HepG2 (cell line): Measurements from ENCODE around the gene UQCR11. TPM values are rescaled to one million over a fixed set of nuclear protein-coding genes. Genes with fewer than 3 reads are reported as not detected.

Source experiments
- ATAC-seq: fragments of 200-7000 bp; cut with Tn5 transposase; 3 replicates; pipeline ENCODE4 v1.9.1; 2020; ENCODE audit warnings: mild to moderate bottlenecking, moderate library complexity
- BruUV-seq: library from RNA; stranded (reverse); fragments of 400-500 nt; replicated peaks from 2 replicates; lab custom pipeline; 2021; lab: Mats Ljungman, UMichigan
- CTCF ChIA-PET: fragments of 300-600 bp; formaldehyde crosslinking; extraction: SDS; loops from one replicate; lab custom pipeline; 2021; ENCODE audit warnings: low total read pairs, inconsistent platforms, low intra/inter-chr PET ratio; lab: Yijun Ruan, JAX
- POLR2A ChIA-PET: fragments of 350-600 bp; sonication (Branson Sonifier 250); formaldehyde crosslinking; loops from one replicate; lab custom pipeline; 2020; ENCODE audit warnings: antibody characterized with exemption, inconsistent platforms; lab: Yijun Ruan, JAX
- DNase-seq: peaks from one replicate; pipeline ENCODE4 v3.0.0-alpha.2; 2015; ENCODE audit warnings: low spot score
- FAIRE-seq: peaks from 3 replicates; lab custom pipeline; 2011; peaks lifted over from hg19 to GRCh38; lab: Jason Lieb, UNC
- H2AFZ ChIP-seq: one replicate; pipeline ENCODE4 v1.6.1; 2011; ENCODE audit warnings: low read length, inconsistent platforms
- H3K27ac ChIP-seq: fragments of 300-600 bp; 3 replicates; pipeline ENCODE4 v1.8.0; 2011; ENCODE audit warnings: mixed run types, mild to moderate bottlenecking, mixed read lengths, low read length, inconsistent platforms; ENCODE audit not compliant: insufficient read depth; ENCODE audit errors: extremely low read length
- H3K27me3 ChIP-seq, 2 experiments: fragments of 200-600 bp in 1 of 2; 2 replicates in 1 of 2; 3 replicates in 1 of 2; pipeline versions ENCODE4 v1.6.0 to v1.8.0; 2011; ENCODE audit warnings: low read length in 2 of 2, mild to moderate bottlenecking in 2 of 2, moderate library complexity in 2 of 2, inconsistent platforms in 1 of 2; ENCODE audit not compliant: insufficient read depth in 2 of 2, control insufficient read depth in 1 of 2
- H3K36me3 ChIP-seq, 2 experiments: fragments of 200-600 bp in 1 of 2; replicated peaks in 1 of 2; 2 replicates in 1 of 2; 3 replicates in 1 of 2; pipeline versions ENCODE4 v1.5.1 to v1.8.0; 2011; ENCODE audit warnings: low read length in 2 of 2, inconsistent platforms in 1 of 2; ENCODE audit not compliant: insufficient read depth in 2 of 2, control insufficient read depth in 1 of 2
- H3K4me1 ChIP-seq: 2 replicates; pipeline ENCODE4 v1.5.1; 2012; ENCODE audit warnings: low read length, inconsistent platforms; ENCODE audit not compliant: insufficient read depth
- H3K4me2 ChIP-seq: 2 replicates; pipeline ENCODE4 v1.6.0; 2011; ENCODE audit warnings: low read depth, low read length, inconsistent platforms
- H3K4me3 ChIP-seq, 3 experiments: fragments of 200-600 bp in 1 of 3; sonication (generic), shearing (Covaris generic) in 1 of 3; replicated peaks in 1 of 3; 2 replicates each; pipeline ENCODE4 v1.5.1; 2011 to 2016; ENCODE audit warnings: low read length in 3 of 3, inconsistent platforms in 2 of 3, low read depth in 2 of 3, mild to moderate bottlenecking in 2 of 3, control low read depth in 1 of 3, mixed read lengths in 1 of 3; ENCODE audit not compliant: insufficient read depth in 1 of 3
- H3K79me2 ChIP-seq: one replicate; pipeline ENCODE4 v1.6.1; 2011; ENCODE audit warnings: low read length, inconsistent platforms; ENCODE audit not compliant: insufficient read depth
- H3K9ac ChIP-seq: 2 replicates; pipeline ENCODE4 v1.6.0; 2011; ENCODE audit warnings: mild to moderate bottlenecking, low read depth, low read length, inconsistent platforms; ENCODE audit not compliant: insufficient read depth
- H3K9me3 ChIP-seq: 2 replicates; pipeline ENCODE4 v1.5.1; 2012; ENCODE audit warnings: mild to moderate bottlenecking, low read length
- H4K20me1 ChIP-seq: 2 replicates; pipeline ENCODE4 v1.6.0; 2011; ENCODE audit warnings: inconsistent platforms, mild to moderate bottlenecking, low read length, moderate library complexity; ENCODE audit not compliant: insufficient read depth
- CAMTA2 ChIP-seq: sonication (generic); formaldehyde crosslinking; IDR thresholded peaks from 2 replicates; pipeline ENCODE4 v1.4.0; 2020; ENCODE audit warnings: mild to moderate bottlenecking, missing genetic modification reagents, borderline replicate concordance
- CTCF ChIP-seq: sonication (generic); formaldehyde crosslinking; IDR thresholded peaks from 2 replicates; pipeline ENCODE4 v1.5.0; 2020; ENCODE audit warnings: mild to moderate bottlenecking, missing genetic modification reagents, moderate library complexity
- HOXA3 ChIP-seq: sonication (generic); formaldehyde crosslinking; IDR thresholded peaks from 2 replicates; pipeline ENCODE4 v1.5.0; 2020; ENCODE audit warnings: missing genetic modification reagents
- HOXA9 ChIP-seq: sonication (generic); formaldehyde crosslinking; IDR thresholded peaks from 2 replicates; pipeline ENCODE4 v1.8.1; 2022; ENCODE audit warnings: missing genetic modification reagents, mild to moderate bottlenecking, moderate library complexity, borderline replicate concordance
- POLR2AphosphoS2 ChIP-seq: IDR thresholded peaks from 2 replicates; pipeline ENCODE4 v1.6.1; 2011; ENCODE audit warnings: low read depth, low read length, improper control_type of control experiment
- STAG1 ChIP-seq: sonication (generic); formaldehyde crosslinking; IDR thresholded peaks from 2 replicates; pipeline ENCODE4 v1.4.0; 2020; ENCODE audit warnings: missing genetic modification reagents
- XRCC5 ChIP-seq: fragments of 200-400 bp; formaldehyde crosslinking; optimal IDR thresholded peaks from 2 replicates; pipeline ENCODE3; 2017; ENCODE audit warnings: mild to moderate bottlenecking, low read length
- YY1 ChIP-seq: IDR thresholded peaks from 2 replicates; pipeline ENCODE4 v1.6.1; 2011; ENCODE audit warnings: low read length, low read depth, moderate library complexity, mild to moderate bottlenecking; ENCODE audit not compliant: insufficient read depth, insufficient replicate concordance
- ZBTB33 ChIP-seq: sonication (generic); formaldehyde crosslinking; IDR thresholded peaks from 2 replicates; pipeline ENCODE4 v1.4.0; 2020; ENCODE audit warnings: missing genetic modification reagents
- ZBTB38 ChIP-seq: sonication (generic); formaldehyde crosslinking; IDR thresholded peaks from 2 replicates; pipeline ENCODE4 v1.5.1; 2020; ENCODE audit warnings: mild to moderate bottlenecking, missing genetic modification reagents
- ZBTB49 ChIP-seq: sonication (generic); formaldehyde crosslinking; IDR thresholded peaks from 2 replicates; pipeline ENCODE4 v1.4.0; 2020; ENCODE audit warnings: missing genetic modification reagents, borderline replicate concordance
- ZNF629 ChIP-seq: sonication (generic); formaldehyde crosslinking; conservative IDR thresholded peaks from 2 replicates; pipeline ENCODE4 v1.5.0; 2020; ENCODE audit warnings: missing genetic modification reagents
- WGBS: methylation state at CpG from one replicate; pipeline ENCODE4 v1.1.6; 2017; ENCODE audit warnings: low lambda C conversion rate; 5-methylcytosine and 5-hydroxymethylcytosine counted together
- in situ Hi-C: cut with HindIII; loops from 2 replicates; pipeline ENCODE4 v1.10.0; 2017; ENCODE audit warnings: low pct_unique_long_range_greater_than_20kb; ENCODE audit not compliant: extremely low pct_ligation_motif_present
- intact Hi-C: fragments of 100-400 bp; cut with micrococcal nuclease; formaldehyde crosslinking; loops from one replicate; pipeline ENCODE4 v1.10.0; 2022; ENCODE audit not compliant: unreplicated experiment
- polyA plus RNA-seq, 8 experiments: library from polyadenylated mRNA; depleted of rRNA in 3 of 8; stranded (reverse) in 7 of 8; unstranded in 1 of 8; fragments of >200 nt; fragmentation: Illumina TruSeq in 4 of 8; extraction: Trizol in 4 of 8; gene quantifications; 2 replicates each; pipeline versions ENCODE4 v1.2.1 to v1.2.3, GENCODE V29; 2011 to 2016; ENCODE audit warnings: low read depth in 4 of 8, missing spikeins in 1 of 8, mixed read lengths in 1 of 8; ENCODE audit not compliant: insufficient read depth in 1 of 8
- total RNA-seq, 5 experiments: library from RNA; depleted of rRNA; stranded (reverse); fragments of >200 nt; fragmentation: Illumina TruSeq; extraction: Trizol; gene quantifications; 2 replicates each; pipeline ENCODE4 v1.2.3, GENCODE V29; 2016; ENCODE audit warnings: low read depth in 1 of 5

Gene UQCR11
- total and polyA plus RNA-seq, 2 of the 13 experiments (the other 11 are each of a cell fraction or from before 2014, with no cell fraction given): 125 to 214 TPM

DNA sequence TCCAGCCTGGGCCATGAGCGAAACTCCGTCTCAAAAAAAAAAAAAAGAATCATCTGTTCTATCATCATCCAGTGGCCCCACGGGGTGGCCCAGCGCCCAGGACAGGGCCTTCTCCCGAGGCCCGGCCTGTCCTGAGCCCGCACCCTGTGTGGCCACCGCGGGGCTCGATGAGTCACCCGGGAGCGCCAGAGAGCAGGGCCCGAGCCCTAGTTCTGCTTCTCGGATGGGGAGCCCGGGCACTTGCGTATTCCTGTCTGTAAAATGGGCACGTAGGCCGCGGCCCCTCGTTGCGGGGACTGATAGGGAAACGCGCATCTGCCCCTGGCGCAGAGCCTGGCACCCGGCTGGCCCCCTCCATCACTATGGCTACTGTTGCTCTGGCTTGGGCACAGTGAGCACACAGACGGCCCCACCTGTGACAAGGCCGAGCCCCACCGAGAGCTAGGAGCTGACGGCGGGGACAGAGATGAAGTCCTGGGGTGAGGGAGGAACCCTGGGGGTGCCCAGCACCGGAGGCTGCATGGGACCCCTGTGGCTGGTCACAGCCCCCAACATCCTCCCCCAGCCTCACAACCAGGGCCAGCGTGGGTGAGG, 21.3 kb upstream of the UQCR11 start:
- H3K4me3 ChIP-seq: no peak overlapping the region
- no peaks in the 10 kb centered on the region for H3K9me3 ChIP-seq
- H2AFZ ChIP-seq: no peak overlapping the region
- H3K27me3 ChIP-seq: no peaks in the 10 kb centered on the region
- no TSS peak for BruUV-seq
- H3K4me1 ChIP-seq: no peaks in the 10 kb centered on the region
- intact Hi-C loops (no loop called here), in situ Hi-C loops (no loop called here)
- CTCF ChIA-PET: no interaction called here
- no peak for ATAC-seq
- WGBS: 81% methylated on average over 3 of the region's 32 CpGs
- H3K9ac ChIP-seq: no peak overlapping the region
- no peak for FAIRE-seq
- H3K4me2 ChIP-seq: no peak overlapping the region
- POLR2A ChIA-PET: no interaction called here
- peaks cover 8 to 22% of the 10 kb centered on the region in 2 experiments; a peak in 4 of 5 replicates for H3K36me3 ChIP-seq
- DNase-seq: no peak
- H3K27ac ChIP-seq: no peak overlapping the region
- no peaks in the 10 kb centered on the region for H4K20me1 ChIP-seq
- TF ChIP-seq ZBTB49: no peak
- peak; percentile 39; the same call in 1 of the 2 replicates for TF ChIP-seq ZNF629 (CRISPR knock-in tag)
- H3K79me2 ChIP-seq: no peaks in the 10 kb centered on the region

- Histone ChIP-seq H3K9ac (no peak overlapping the region), H3K4me3 (no peak overlapping the region), H4K20me1 (no peaks in the 10 kb centered on the region), H3K27ac (no peak overlapping the region), H2AFZ (no peak overlapping the region), H3K36me3 (peaks cover 14 to 29% of the 10 kb centered on the region in 2 experiments; a peak in 3 of 5 replicates), H3K4me2 (no peak overlapping the region), H3K79me2 (no peaks in the 10 kb centered on the region), H3K4me1 (no peaks in the 10 kb centered on the region), H3K9me3 (no peaks in the 10 kb centered on the region), H3K27me3 (no peaks in the 10 kb centered on the region)
- peak; percentile 14 for DNase-seq
- CTCF ChIA-PET: no interaction called here
- no peak; the same call in 2 of the 3 replicates for ATAC-seq
- intact Hi-C loops: no loop called here
- no TSS peak for BruUV-seq
- FAIRE-seq: no peak
- in situ Hi-C loops: no loop called here
- POLR2A ChIA-PET: no interaction called here
- 95% methylated on average over 23 of the region's 23 CpGs for WGBS
- TF ChIP-seq CAMTA2 (CRISPR knock-in tag): no peak
- peak; percentile 57 for TF ChIP-seq CTCF
- peak; percentile 80 for TF ChIP-seq YY1
- TF ChIP-seq POLR2AphosphoS2: no peak
- TF ChIP-seq ZBTB38 (CRISPR knock-in tag): peak; percentile 50; the same call in 1 of the 2 replicates
- peak; percentile 92 for TF ChIP-seq ZBTB33 (CRISPR knock-in tag)
- TF ChIP-seq XRCC5: peak; percentile 48
- TF ChIP-seq HOXA3: peak; percentile 62; the same call in 1 of the 2 replicates
- peak; percentile 37 for TF ChIP-seq STAG1 (CRISPR knock-in tag)
- TF ChIP-seq HOXA9 (CRISPR knock-in tag): no peak
These were observed 19.2 kb upstream of the UQCR11 start for GRCh38 chr19:1624458-1624857.
